HepG2 (cell line): ENCODE data around the gene TCF20. TPM values are rescaled to one million over a fixed set of nuclear protein-coding genes. Genes with fewer than 3 reads are reported as not detected.

Experiments used
- AKNA ChIP-seq: sonication (generic); formaldehyde crosslinking; IDR thresholded peaks from 2 replicates; pipeline ENCODE4 v1.4.0; 2020; ENCODE audit warnings: missing genetic modification reagents, borderline replicate concordance
- CREB1 ChIP-seq, 2 experiments: fragments of 450-650 bp in 1 of 2; IDR thresholded peaks; 2 replicates each; pipeline ENCODE4 v1.6.1; 2016 to 2017; ENCODE audit warnings: control low read depth in 1 of 2, mild to moderate bottlenecking in 1 of 2, missing compliant biosample characterization in 1 of 2, missing genetic modification characterization in 1 of 2
- DBP ChIP-seq: sonication (generic); formaldehyde crosslinking; IDR thresholded peaks from 2 replicates; pipeline ENCODE4 v1.4.0; 2020; ENCODE audit warnings: missing genetic modification reagents; ENCODE audit errors: not compliant biosample characterization
- FOXP4 ChIP-seq: sonication (generic); formaldehyde crosslinking; IDR thresholded peaks from 2 replicates; pipeline ENCODE4 v1.4.0; 2020; ENCODE audit warnings: missing genetic modification reagents
- KLF9 ChIP-seq: IDR thresholded peaks from 2 replicates; pipeline ENCODE4 v1.6.1; 2016; ENCODE audit warnings: low read depth
- MBD4 ChIP-seq: IDR thresholded peaks from 2 replicates; pipeline ENCODE4 v1.6.1; 2012; ENCODE audit warnings: low read length, inconsistent platforms, borderline replicate concordance
- MEF2D ChIP-seq: sonication (generic); formaldehyde crosslinking; IDR thresholded peaks from 2 replicates; pipeline ENCODE4 v1.5.1; 2020; ENCODE audit warnings: mild to moderate bottlenecking, missing genetic modification reagents
- MIXL1 ChIP-seq: IDR thresholded peaks from 2 replicates; pipeline ENCODE4 v1.6.1; 2016
- NR2F6 ChIP-seq, 2 experiments: IDR thresholded peaks; 2 replicates each; pipeline ENCODE4 v1.6.1; 2016; ENCODE audit warnings: antibody characterized with exemption in 1 of 2, mild to moderate bottlenecking in 1 of 2
- TCF12 ChIP-seq, 2 experiments: fragments of 450-650 bp in 1 of 2; sonication (generic) in 1 of 2; formaldehyde crosslinking in 1 of 2; IDR thresholded peaks; 2 replicates each; pipeline versions ENCODE4 v1.6.1 to v1.8.0; 2017 to 2022; ENCODE audit warnings: antibody characterized with exemption in 1 of 2, mild to moderate bottlenecking in 1 of 2, missing genetic modification reagents in 1 of 2, moderate library complexity in 1 of 2
- TFDP2 ChIP-seq: sonication (generic); formaldehyde crosslinking; IDR thresholded peaks from 2 replicates; pipeline ENCODE4 v1.4.0; 2020; ENCODE audit warnings: missing genetic modification reagents
- TFE3 ChIP-seq: IDR thresholded peaks from 2 replicates; pipeline ENCODE4 v1.6.1; 2016
- ZC3H4 ChIP-seq: sonication (generic); formaldehyde crosslinking; IDR thresholded peaks from 2 replicates; pipeline ENCODE4 v1.4.0; 2020; ENCODE audit warnings: missing genetic modification reagents, borderline replicate concordance
- ZFP1 ChIP-seq: IDR thresholded peaks from 2 replicates; pipeline ENCODE4 v1.6.1; 2016
- ZNF274 ChIP-seq: sonication (generic); formaldehyde crosslinking; IDR thresholded peaks from 2 replicates; pipeline ENCODE4 v1.5.1; 2020; ENCODE audit warnings: mild to moderate bottlenecking, missing genetic modification reagents
- ZNF589 ChIP-seq: sonication (generic); formaldehyde crosslinking; conservative IDR thresholded peaks from 2 replicates; pipeline ENCODE4 v1.8.0; 2022; ENCODE audit warnings: mild to moderate bottlenecking, moderate library complexity, missing genetic modification reagents
- polyA plus RNA-seq, 8 experiments: library from polyadenylated mRNA; depleted of rRNA in 3 of 8; stranded (reverse) in 7 of 8; unstranded in 1 of 8; fragments of >200 nt; fragmentation: Illumina TruSeq in 4 of 8; extraction: Trizol in 4 of 8; gene quantifications; 2 replicates each; pipeline versions ENCODE4 v1.2.1 to v1.2.3, GENCODE V29; 2011 to 2016; ENCODE audit warnings: low read depth in 4 of 8, missing spikeins in 1 of 8, mixed read lengths in 1 of 8; ENCODE audit not compliant: insufficient read depth in 1 of 8
- total RNA-seq, 5 experiments: library from RNA; depleted of rRNA; stranded (reverse); fragments of >200 nt; fragmentation: Illumina TruSeq; extraction: Trizol; gene quantifications; 2 replicates each; pipeline ENCODE4 v1.2.3, GENCODE V29; 2016; ENCODE audit warnings: low read depth in 1 of 5

The TCF20 gene
- total and polyA plus RNA-seq, 2 of the 13 experiments (the other 11 are each of a cell fraction or from before 2014, with no cell fraction given), result 12.8 to 23.7 TPM

GRCh38 chr22:42282252-42282942, 11.9 kb upstream of the TCF20 start (continued):
- TF ChIP-seq AKNA (CRISPR knock-in tag), result no peak
- no peak for TF ChIP-seq ZFP1 (CRISPR knock-in tag)
- TF ChIP-seq TFDP2, result no peak
- no peak for TF ChIP-seq TCF12 (IDR thresholded peaks at IDR 0.05)
- no peak for TF ChIP-seq TCF12 (CRISPR knock-in tag; IDR thresholded peaks at IDR 0.05)
- no peak for TF ChIP-seq KLF9 (CRISPR knock-in tag)
- no peak for TF ChIP-seq CREB1 (IDR thresholded peaks at IDR 0.05)
- no peak for TF ChIP-seq CREB1 (CRISPR knock-in tag; IDR thresholded peaks at IDR 0.05)
- TF ChIP-seq TFE3 (CRISPR knock-in tag), result no peak
- TF ChIP-seq NR2F6 (IDR thresholded peaks at IDR 0.05), result no peak
- 0 out of 2 replicates have a peak, but pooled peaks have one; percentile 27 for TF ChIP-seq NR2F6 (CRISPR knock-in tag; IDR thresholded peaks at IDR 0.05)
- TF ChIP-seq DBP (CRISPR knock-in tag), result no peak
- TF ChIP-seq MIXL1, result 0 out of 2 replicates have a peak, but pooled peaks have one; percentile 11
- TF ChIP-seq ZNF589 (CRISPR knock-in tag), result no peak
- TF ChIP-seq FOXP4 (CRISPR knock-in tag), result no peak
- TF ChIP-seq MEF2D (CRISPR knock-in tag), result no peak
- no peak for TF ChIP-seq ZC3H4
- no peak for TF ChIP-seq MBD4
- no peak for TF ChIP-seq ZNF274 (CRISPR knock-in tag)
